NB4 (cell line): Measurements from ENCODE around the gene DOCK9.

Source experiments
- CTCF ChIP-seq: IDR thresholded peaks from one replicate; pipeline ENCODE4 v1.5.1; 2012; ENCODE audit warnings: low read depth, low read length
- POLR2A ChIP-seq: IDR thresholded peaks from 2 replicates; pipeline ENCODE4 v1.6.1; 2011; ENCODE audit warnings: mild to moderate bottlenecking; ENCODE audit not compliant: insufficient read length; ENCODE audit errors: extremely low read depth

DNA sequence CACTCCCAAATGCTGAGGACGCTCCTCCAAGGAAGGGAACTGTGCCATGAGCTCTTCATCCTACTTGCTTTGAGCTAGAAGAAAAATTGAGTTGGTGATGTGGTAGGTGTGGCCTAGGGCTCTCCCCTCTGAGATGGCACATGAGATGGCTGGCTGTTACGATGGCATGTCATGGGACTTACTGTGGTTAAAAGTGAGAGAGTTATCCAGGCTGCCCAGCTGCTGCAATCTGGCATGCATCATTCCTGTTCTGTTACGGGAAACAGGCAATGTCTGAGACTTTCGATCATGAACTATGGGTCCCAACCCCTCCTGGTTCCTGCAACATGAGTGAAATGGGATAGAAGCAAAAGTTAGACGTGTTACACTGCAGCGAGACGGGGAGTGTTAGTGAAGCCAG lies 132.1 kb downstream of the DOCK9 start:
- TF ChIP-seq CTCF (no peak), POLR2A (no peak)
